HG03095 (cell line): ENCODE measurements around the gene TM4SF20.
"Not testable (repeated sequence)": the region's sequence is repeated elsewhere in the genome, so short reads cannot be mapped to it uniquely, and the experiment has no call there.

Source experiments
- ATAC-seq: cut with Tn5 transposase; IDR thresholded peaks from one replicate; pipeline ENCODE4 v1.9.1; 2021; ENCODE audit warnings: moderate library complexity; ENCODE audit not compliant: unreplicated experiment

TM4SF20 gene

DNA sequence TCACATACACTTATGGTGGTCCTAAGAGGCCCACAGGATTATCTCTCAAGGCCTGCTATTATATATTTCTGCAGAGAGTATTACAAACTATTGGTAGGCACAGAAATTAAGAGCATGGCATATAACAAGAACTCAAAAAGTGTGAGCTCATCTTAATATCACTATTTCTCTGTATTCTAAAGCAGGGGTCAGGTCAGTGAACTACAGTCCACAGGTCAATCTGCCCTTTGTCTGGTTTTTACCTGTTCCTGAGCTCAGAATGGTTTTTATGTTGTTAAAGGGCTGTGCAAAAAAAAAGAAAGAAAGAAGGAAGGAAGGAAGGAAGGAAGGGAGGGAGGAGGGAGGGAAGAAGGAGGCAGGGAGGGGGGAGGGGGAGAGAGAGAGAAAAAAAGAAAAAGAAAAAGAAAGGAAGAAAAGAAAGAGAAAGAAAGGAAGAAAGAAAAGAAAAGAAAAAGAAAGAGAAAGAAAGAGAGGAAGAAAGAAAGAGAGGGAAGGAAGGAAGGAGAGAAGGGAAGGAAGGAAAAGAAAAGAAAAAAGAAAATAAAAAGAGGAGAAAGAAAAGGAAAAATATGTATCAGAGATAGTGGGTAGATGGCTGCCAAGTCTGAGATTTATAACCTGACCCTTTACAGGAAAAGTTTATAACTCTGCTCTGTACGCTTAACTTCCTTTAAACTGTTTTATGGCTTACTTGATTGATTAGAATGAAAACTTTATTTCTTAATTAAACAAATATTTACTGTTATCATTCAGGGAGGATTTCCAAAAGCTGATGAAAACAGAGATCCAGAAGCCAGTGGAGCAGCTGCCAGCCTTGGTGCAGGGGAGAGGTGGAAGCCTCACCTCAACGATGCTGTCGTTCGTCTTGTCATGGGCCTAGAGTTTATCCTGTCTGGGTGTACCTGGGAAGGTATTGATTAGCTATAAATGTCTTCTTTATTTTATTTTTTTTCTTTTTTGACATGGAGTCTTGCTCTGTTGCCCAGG, 19.9 kb upstream of the TM4SF20 start:
- no peak for ATAC-seq

DNA sequence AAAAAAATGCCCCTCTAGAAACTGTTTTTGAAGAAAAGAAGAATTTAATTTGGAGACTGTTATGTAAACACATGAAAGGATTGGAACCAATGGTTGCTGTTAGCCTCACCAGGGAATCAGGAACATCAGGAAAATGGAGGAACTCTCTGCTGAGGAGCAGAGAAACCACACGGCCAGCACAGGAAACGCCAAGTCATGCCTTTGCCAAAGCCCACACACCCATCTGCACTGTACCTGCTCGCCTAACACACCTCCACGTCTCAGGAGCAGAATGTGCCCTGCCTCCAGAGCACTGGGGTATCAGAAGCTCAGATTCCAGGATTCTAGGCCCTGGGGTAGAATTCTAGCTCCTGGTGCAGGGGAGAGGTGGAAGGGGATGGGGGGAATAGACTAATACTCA, 18.5 kb upstream of the TM4SF20 start:
- ATAC-seq = no peak

DNA sequence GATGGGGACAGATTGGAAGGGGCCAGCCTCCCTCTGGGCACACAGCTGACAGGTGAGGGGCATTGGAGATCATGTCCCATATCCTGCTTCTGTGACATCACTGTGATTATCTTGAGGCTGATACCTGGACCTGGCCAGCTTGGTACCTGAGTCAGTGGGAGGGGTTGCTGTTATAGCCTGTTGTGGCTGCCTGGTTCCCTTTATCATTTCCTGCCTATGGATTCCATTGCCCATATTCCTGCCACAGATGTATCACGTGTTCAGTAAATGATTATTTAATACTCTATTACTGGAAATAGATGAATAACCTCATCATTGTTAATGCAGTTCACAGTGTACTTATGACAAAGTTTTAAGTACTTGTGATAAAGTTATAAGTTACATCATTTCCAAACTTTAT, 16.4 kb upstream of the TM4SF20 start:
- no peak for ATAC-seq

DNA sequence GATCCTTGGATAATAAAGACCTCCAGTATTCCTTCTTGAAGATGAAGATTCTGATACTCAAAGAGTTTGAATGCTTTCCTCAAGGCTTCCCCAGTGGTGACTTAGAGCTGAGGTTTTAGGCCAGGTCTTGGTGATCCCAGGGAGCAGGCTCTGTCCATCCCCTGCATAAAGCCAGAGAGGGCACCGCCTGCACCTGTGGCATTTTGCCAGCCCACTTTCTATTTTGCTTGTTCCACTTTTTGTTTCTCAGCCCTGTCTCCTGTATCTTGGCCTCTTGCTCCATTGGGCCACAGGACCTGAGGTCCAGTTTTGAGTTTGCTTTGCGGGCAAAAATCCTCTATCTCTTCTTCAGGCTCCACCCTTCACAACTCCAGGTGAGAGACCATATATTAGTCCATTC, 15.3 kb upstream of the TM4SF20 start:
- no peak for ATAC-seq

DNA sequence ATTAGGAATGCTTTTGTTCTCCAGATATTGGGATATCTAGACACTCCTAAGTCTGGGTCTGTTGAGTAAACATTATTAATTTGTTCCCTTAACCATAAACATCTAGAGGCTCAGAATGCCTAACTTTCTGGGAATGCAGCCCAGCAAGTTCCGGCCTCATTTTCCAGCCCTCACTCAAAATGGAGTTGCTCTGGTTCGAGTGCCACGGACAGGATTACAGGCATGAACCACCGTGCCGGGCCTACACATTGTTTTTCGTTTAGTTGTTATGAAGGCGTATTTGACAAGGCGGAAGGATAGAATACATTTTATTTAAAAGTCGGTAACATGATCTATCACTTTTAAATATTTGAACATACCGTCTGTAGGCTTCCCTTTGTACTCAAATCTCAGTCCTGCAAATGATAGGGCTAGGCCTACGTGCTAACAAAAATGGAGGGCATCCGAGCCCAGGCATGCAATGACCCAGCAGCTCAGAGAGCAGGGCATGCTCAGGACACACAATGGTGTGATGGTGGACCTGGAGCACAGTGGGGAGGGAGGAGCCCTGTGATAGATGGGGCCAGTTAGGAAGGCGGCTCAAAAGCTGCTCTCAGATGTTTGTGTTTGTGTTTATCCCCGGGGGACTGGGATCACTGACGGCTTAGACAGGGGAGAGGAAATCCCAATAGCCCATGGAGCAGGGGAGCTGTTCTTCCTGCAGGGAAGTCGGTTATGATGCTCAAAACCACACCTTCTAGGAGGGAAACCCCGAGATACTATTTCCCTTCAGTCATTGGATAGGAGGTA, 11.6 kb upstream of the TM4SF20 start:
- ATAC-seq = no peak

DNA sequence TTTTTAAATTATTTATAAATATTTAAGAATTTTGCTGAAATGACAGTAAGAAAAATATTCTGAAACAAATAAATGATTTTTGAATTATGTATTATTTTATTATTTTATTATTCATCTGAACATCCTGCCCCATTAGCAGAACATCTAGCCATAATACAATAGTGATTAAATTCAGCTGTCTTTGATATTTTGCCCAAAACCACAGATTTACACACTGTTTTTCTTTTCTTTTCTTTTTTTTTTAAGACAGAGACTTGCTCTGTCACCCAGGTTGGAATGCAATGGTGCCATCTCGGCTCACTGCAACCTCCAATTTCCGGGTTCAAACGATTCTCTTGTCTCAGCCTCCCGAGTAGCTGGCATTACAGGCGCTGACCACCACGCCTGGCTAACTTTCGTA, 10.6 kb upstream of the TM4SF20 start:
- ATAC-seq = no peak

DNA sequence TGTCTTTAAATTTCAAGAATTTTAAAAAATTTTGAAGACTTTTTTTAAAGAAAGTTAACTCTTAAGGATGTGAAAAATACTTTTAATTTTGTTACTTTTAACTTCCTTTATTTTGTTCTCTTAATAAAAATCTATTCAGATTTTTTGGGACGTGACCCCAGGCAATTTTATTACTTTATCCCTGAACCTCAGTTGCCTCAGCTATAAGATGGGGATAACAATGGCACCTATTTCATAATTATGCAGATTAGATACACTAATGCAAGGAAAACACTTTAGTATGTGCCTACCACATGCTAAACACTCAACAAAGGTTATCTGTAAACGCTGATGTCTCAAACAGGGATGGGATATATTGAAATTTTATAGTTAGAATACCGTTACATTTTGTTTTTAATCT, 10.1 kb upstream of the TM4SF20 start:
- ATAC-seq = no peak

DNA sequence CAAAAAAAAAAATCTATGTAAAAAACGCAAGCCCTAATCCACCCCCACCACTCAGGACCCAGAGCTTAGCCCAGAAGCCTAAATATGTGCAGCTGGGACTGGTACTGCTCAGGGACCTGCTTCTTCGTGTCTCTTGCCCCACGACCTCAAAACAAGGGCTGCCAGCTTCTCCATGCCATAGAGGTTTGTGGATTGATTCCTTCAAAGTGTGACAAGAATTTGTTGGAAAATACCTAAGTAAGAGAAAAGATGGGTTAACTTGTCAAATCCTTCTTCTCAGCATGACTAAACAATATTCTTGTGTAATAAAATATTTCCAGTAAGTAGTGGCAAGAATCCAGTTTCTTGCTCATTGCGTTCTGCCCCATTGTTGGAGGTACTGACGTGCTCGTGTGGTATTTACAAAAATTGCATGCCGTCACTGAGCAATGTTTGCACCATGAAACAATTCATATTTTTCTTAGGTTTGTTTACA, 9.5 kb upstream of the TM4SF20 start:
- no peak for ATAC-seq

DNA sequence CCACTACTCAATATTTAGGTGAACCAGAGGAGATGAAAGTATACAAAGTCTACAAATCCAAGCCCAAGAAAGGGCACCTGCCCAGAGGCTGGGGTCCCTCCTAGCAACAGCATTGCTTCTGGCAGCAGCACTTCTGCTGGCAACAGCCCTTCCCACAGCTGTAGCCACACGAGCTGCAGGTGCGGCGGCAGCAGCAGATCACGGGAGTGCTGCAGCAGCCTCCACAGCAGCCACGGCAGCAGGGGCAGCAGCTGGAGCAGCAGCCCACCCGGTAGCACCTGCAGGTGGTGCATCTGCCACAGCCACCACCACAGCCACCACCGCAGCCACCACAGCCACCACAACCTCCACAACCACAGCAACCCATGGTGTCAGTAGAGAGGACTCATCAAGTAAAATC, 8.5 kb upstream of the TM4SF20 start, which contains the start of gene SCYGR1:
Gene SCYGR1 (minus strand): TSS at position 367 of the 400 bp plus-strand sequence. CDS start 0 bp downstream, at position 367.
- not testable (repeated sequence) for ATAC-seq

DNA sequence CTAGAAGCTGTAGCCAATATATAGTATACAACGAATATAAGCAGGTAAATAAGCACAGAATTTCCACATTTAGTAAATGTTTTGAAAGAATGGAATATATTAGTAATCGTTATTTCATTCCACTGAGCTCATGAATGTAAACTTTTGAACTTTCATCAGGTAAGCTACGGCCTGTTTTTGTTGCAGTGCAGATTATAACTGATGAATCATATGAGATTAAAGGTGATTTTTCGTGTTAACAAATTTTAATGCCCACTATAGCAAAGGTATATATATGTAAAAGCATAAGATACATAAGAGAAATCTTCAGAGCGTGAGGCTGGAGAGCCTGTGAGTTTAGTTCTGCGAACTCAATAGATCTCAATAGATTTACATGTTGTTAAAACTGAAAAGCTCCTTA, 7.5 kb upstream of the TM4SF20 start:
- ATAC-seq = no peak

DNA sequence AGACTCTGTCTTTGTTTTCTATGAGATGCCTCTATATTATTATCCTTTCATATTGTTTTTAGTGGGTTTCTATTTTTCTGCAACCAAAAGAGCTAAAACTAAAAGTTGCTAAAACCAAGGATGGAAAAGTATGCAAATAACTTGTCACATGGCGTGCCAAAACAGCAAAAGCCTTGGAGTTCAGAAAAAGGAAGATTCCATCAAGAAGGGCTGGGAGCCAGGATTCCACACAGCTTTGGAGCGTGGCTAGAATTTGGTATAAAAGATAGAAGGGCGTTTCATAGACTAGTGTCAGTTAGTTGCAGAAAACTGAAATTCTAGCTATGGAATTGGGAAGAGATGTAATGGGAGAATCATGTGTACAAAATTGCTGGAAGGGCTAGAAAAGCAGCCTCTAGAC, 4.6 kb upstream of the TM4SF20 start:
- no peak for ATAC-seq

DNA sequence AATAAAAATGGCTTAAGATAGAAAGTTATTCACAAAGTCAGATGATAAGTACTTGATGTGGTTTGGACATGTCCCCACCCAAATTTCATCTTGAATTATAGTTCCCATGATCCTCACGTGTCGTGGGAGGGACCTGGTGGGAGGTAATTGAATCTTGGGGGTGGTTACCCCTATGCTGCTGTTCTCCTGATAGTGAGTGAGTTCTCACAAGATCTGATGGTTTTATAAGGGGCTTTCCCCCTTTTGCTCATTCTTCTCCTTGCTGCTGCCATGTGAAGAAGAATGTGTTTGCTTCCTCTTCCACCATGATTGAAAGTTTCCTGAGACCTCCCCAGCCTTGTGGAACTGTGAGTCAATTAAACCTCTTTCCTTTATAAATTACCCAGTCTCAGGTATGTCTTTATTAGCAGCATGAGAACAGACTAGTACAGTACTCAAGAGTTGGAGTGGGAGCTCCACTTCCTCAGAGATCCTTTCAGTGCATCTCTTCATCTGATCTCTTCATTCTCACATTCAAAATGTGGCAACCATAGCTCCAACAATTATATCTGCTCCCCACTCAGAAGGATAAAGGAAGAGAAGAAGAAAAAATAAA, 3.2 kb upstream of the TM4SF20 start:
- ATAC-seq = not testable (repeated sequence)

DNA sequence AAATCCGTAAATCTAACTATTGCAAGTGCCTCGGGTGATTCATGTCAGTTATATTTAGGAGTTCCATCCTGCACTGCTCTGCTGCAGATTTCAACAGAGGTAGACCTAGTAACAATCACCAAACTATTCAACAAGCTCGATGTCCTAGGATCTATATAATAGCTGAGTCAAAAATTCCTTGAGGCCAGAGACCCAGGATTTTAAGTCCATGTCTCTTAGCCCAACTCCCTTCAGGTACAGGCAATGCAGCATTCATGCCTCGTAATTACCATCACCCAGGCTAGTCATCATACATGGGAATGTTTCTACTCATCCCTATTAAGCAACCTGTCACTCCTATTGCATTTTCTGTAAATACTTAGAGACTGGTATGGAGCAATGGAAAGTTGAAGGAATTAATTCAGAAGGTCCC, 729 bp downstream of the TM4SF20 start:
- ATAC-seq = no peak

DNA sequence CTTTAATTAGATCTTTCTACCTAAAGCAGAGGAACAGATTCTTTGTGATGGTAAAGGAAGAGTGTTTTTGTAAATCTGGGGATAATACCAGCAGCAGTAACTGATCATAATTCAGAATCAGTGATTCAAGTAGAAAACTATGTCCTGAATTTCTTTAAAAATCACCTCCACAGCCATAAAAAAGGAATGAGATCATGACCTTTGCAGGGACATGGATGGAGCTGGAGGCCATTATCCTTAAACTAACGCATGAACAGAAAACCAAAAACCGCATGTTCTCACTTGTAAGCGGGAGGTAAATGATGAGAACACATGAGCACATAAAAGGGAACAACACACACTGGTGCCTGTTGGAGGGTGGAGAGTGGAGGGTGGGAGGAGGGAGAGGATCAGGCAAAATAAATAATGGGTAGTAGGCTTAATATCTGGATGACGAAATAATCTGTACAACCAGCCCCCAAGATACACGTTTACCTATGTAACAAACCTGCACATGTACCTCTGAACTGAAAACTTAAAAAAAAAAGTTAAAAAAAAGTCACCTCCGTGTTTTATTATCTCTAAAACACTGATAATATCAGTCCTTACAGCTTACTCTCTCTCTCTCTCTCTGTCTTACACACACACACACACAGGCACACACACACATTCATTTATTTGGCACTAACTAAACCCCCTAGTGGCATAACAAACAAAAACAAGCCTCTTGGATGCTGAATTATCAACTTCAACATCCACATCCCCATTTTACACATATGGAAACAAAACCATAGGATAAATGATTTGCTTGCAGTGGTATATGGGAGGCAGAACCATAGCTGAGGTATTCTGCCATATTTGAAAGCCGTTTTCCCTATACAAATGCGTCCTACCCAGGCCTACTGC, 1.4 kb downstream of the TM4SF20 start:
- no peak for ATAC-seq

DNA sequence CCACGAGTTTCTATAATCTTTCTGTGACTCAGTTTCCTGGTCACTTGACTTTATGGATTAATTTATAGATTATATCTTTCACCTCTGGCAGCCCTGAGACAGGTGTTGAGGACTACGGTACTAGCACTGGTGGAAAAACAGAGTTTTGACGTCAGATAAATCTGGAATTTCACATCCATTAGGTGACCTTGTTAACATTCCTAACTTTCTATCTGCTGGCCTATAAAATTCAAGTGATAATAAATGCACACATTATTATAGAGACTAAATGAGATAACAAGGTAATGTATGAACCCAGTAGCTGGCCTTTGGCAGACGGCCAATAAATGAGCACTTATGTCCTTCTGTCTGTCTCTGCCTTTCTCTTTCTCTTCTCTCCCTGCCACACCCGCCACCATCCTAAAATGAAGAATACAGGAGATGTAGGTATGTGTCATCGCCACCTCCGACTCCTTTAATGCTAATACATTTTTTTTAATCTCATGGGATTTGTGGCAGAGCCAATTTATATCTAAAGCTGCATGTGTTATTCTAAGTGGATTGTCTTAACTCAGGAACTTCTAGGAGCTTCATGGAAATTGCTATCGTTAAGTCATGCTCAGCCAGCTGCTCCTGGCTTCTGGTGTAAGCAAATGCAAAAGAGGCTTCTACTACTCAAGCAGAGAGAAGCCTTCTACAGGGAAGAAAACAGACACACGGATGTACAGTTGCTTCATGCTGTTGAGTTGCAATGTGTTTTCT, 2.3 kb downstream of the TM4SF20 start:
- no peak for ATAC-seq

DNA sequence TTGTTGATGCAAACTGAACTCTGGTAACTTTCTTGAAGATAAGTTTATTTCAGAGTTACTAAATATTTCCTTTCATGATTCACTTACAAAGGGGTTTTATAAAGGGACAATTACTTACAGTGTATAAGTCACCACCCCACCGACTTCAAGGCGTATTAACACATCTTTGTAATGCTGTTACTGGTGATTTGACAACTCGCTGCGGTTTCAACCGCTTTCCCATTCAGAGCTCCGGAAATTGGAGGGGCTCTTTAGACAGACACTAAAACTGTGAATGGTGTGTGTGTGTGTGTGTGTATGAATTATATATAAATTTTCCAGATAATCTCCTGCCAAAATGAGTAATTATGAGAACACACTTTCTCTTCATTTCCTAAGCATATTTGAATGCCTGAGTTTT, 4.9 kb downstream of the TM4SF20 start:
- no peak for ATAC-seq

DNA sequence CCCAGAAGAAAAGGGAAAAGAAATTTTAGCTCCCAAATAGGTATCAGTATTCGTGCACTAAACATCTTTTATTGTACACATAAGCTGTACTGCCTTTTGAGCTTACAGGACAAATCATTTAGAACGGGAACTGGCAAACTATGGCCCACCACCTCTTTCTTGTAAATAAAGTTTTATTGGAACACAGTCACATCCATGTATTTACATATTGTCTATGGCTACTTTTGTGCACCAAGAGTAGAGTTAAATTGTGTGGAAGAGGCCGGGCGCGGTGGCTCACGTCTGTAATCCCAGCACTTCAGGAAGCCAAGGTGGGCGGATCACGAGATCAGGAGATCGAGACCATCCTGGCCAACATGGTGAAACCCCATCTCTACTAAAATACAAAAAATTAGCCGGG, 5.7 kb downstream of the TM4SF20 start:
- ATAC-seq = no peak

DNA sequence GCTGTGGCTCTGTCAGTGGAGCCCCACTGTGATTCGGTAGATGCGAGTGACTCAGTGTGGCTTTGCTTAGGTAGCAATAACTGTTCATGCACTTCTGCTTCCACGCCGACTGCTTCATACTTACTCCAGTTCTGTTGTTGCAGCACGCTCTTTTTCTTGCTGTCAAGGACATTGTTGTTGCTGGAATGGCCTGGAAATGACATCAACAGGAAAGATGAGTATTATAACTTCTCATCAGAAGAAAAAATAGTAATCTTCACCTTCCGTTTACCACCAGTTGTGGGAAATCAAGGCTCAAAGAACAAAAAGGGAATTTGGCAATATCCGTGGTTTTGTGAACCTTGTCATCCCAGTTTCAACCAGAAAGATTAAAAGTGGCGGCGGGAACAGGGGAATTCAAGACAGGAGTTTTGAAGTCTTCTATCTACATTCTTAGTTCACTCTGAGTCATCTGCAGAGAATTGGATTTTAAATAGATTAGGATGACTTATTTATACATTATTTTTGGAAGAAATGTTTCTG, 8.3 kb downstream of the TM4SF20 start:
- no peak for ATAC-seq

DNA sequence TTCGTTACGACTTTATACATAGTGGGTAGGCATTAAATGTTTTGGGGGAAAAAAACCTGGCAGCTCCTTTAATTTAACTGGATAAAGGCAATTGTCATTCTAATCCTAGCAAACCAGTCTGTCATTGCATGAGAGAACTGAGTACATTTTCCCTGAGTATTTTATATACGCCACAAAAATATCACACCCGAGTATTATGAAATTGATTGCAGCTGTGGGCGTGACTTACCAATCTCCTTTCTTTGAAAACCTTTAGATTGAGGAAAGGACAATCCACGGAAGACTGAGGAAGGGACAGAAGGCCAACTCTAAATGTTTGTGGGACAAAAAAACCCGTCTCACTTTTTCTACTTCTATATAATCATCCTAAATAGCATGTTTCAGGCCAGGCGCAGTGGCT, 9.0 kb downstream of the TM4SF20 start:
- ATAC-seq = no peak
